Effector CD8-positive, alpha-beta T cell (primary cell): ENCODE results near the gene RPS29.

ENCODE experiments used
- DNase-seq: peaks from one replicate; lab custom pipeline; 2025; lab: John Stamatoyannopoulos, UW

Gene RPS29

DNA sequence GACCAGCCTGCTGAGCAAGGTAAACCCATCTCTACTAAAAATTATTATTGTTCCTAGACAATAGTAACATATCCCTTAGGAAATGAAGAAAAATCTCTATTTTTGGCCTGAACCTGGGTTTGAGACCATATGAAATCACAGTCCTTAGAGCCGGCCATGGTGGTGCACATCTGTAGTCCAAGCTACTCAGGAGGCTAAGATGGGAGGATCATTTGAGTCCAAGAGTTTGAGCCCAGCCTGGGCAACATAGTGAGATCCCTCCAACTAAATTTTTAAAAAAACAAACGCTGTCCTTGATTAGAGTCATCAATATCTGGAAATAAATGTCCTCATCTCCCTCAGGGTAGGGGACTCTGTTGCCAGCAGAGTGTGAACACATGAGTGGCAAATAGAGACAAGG lies 34.6 kb downstream of the RPS29 start:
- DNase-seq: no peak

DNA sequence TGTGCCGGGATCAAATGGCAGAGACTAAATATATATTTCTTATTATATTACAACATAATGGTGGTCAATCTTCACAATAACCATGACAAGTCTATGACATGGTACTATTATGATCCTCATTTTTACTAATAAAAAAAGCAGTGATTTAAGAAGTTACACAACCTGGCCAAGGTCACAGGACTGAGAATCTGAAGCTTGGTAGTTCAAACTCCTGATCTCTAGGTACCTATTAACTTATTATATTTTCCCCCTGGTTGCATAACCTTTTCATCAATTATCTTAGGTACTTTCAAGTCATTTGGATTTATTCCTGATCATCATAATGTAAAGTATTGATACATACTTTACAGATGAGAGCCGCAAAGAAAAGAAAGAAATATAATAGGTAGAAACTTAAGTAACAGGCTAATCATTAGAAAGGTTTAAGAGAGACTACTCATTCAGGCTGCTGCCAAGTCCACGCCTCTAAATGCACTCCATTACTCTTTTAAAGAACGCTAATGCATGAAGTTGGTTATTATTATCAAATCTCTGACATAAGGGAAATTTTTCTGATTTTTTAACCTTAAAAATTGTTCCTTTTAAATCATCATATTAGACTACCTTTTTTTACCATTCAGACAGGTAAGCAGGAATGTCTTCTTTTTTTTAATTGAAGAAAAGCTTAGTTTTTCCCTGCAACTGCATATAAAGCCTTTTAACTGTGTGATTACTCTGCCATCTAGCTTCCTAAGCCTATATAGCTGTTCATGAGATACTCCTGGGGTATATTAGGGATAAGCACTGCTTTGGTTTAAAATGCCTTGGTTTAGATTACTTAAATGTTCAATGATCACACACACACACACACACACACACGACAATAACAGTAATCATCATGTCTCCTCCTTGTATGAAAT lies 35.6 kb downstream of the RPS29 start:
- no peak for DNase-seq

DNA sequence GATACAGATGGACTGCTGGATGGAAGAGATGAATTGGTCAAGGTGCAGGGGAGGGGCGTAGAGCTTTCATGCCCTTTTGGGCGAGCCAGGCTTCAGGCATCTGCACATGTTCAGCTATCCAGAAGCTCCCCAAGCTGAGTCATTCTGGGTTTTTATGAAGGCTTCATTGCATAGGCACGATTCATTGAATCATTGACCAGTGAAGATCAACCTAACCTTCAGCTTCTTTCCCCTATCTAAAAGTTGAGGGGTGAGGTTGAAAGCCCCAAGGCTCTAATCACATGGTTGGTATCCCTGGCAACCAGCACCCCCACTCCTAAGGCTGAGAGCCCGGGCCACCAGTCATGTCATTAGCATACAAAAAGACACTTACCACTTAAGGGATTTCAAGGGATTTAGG lies 36.3 kb downstream of the RPS29 start:
- no peak for DNase-seq

DNA sequence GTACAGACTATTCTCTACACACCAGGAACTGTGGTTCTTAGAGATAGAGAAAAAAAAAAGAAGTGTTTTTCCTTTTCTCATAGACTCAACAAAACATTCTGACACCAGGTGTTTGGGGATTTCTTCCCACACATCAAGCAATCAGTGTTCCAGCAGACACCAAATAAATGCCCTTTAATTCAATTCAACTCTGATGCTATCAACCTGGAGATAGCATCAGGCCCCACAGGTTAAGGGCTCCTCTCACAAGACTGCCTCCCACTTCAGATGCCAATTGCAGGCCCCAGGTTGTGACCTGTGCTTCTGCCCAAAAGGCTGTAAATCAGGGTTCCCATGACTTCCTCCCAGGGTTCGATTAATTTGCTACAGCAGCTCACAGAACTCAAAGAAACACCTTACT lies 36.7 kb downstream of the RPS29 start:
- no peak for DNase-seq

DNA sequence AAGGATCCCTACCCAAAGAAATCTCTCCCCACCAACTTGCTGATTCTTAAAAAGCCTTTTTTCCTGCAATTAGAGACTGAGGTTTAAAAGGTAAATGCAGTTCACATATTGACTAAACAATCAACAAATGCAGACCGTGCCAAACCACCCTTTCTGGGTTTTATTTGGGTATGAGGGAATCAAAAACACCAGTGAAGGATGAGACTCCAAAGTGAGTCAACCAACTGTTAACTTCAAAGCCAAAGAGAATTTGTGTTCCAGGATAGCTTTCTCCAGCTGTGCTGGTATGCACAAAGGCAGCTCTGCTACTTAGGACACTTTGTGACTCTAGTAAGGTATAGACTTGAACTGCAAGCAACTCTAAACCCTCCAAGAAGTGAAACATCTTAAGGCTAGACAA lies 39.4 kb downstream of the RPS29 start:
- no peak for DNase-seq

DNA sequence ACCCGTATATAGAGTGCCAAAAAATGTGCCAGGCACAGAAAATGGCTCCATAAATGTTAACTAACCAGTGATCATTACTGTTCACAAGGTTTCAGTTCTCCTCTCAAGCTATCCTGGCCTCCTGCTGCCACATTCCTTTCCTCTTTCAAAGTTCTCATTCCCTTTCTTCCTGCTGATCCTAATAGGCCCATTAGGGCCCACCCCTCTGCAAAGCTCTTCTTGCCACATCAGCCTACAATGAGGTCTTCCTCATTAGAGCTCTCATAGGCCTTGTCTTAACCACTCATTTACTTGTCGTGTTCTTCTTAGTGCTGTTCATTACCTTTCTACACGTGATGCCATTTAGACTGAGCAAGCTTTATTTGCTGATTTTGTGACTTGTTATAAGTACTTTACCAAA lies 40.5 kb downstream of the RPS29 start:
- no peak for DNase-seq

DNA sequence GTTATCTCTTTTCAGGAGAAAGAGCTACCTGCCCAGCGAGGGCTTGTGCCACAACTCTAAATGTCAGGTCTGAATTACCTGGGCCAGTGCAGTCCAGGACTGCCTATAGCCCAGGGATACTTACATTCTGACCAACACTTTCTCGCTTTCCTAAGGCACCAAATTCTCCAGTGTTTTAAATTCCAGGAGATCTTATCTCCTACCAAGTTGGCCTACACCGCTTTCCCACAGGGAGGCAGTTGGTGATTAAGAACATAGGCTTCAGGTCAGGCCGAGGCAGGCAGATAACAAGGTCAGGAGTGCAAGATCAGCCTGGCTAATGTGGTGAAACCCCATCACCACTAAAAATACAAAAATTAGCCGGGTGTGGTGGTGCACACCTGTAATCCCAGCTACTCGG lies 41.1 kb downstream of the RPS29 start:
- DNase-seq: no peak

DNA sequence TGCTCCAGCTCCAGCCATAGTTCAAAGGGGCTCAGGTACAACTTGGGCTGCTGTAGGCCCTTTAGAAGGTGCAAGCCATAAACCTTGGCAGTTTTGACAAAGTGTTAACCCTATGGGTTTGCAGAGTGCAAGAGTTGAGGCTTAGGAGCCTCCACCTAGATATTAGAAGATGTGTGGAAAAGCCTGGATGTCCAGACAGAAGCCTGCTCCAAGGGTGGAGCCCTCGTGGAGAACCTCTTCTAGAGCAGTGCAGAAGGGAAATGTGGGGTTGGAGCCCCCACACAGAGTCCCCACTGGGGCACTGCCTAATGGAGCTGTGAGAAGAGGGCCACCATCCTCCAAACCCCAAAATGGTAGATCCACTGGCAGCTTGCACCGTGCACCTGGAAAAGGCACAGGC lies 45.1 kb downstream of the RPS29 start:
- no peak for DNase-seq

DNA sequence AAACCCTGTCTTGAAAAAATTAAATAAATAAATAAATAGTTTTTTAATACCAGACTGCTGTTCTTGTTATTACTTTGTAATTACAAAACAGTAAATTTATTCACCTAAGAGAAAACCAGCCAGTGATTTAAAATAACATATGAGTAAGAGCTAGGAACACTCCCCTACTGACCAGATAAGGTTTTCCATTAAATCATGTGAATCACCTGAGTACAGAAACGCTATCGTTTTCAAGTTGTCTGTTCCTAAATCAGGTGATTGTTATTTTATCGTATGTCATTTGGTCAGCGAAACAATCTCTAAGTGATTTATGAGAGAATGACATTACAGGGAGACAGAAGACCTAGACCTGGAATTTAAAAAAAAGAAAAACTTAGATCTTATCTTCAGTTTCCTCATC lies 47.3 kb downstream of the RPS29 start:
- no peak for DNase-seq
